ENCODE results near the gene CAB39L.

Gene CAB39L

GRCh38 chr13:49395878-49396380, 47.9 kb downstream of the CAB39L start:
- no peak for DNase-seq

- DNase-seq = no peak
Measured at GRCh38 chr13:49395451-49395865, 48.4 kb downstream of the CAB39L start.

- no peak for DNase-seq
Measured at GRCh38 chr13:49388091-49388635, 55.7 kb downstream of the CAB39L start.

- no peak for DNase-seq
Measured at GRCh38 chr13:49386664-49387063, 57.2 kb downstream of the CAB39L start.

GRCh38 chr13:49376121-49376520, 67.7 kb downstream of the CAB39L start:
- no peak for DNase-seq

GRCh38 chr13:49374585-49375290, 69.1 kb downstream of the CAB39L start:
- DNase-seq = no peak

- no peak for DNase-seq
Measured at GRCh38 chr13:49373716-49374115, 70.1 kb downstream of the CAB39L start.

- no peak for DNase-seq
Measured at GRCh38 chr13:49371943-49372613, 71.8 kb downstream of the CAB39L start.

GRCh38 chr13:49370371-49370770, 73.5 kb downstream of the CAB39L start:
- no peak for DNase-seq

GRCh38 chr13:49369866-49370265, 74.0 kb downstream of the CAB39L start:
- no peak for DNase-seq

GRCh38 chr13:49368688-49369087, 75.2 kb downstream of the CAB39L start:
- DNase-seq = no peak

GRCh38 chr13:49367640-49368422, 76.0 kb downstream of the CAB39L start:
- DNase-seq = no peak

GRCh38 chr13:49366841-49367240, 77.0 kb downstream of the CAB39L start:
- no peak for DNase-seq

- no peak for DNase-seq
Measured at GRCh38 chr13:49357694-49358093, 86.2 kb downstream of the CAB39L start.

GRCh38 chr13:49356223-49356622, 87.6 kb downstream of the CAB39L start:
- no peak for DNase-seq

- DNase-seq = no peak
Measured at GRCh38 chr13:49354719-49355118, 89.1 kb downstream of the CAB39L start.

GRCh38 chr13:49353908-49354307, 90.0 kb downstream of the CAB39L start:
- no peak for DNase-seq

- DNase-seq = no peak
Measured at GRCh38 chr13:49351871-49352270, 92.0 kb downstream of the CAB39L start.

GRCh38 chr13:49348751-49349150, 95.1 kb downstream of the CAB39L start:
- DNase-seq = no peak

GRCh38 chr13:49347650-49348385, 96.0 kb downstream of the CAB39L start:
- no peak for DNase-seq

- DNase-seq = no peak
Measured at GRCh38 chr13:49346460-49346859, 97.4 kb downstream of the CAB39L start.

- no peak for DNase-seq
Measured at GRCh38 chr13:49343731-49344130, 100.1 kb downstream of the CAB39L start.

GRCh38 chr13:49343255-49343654, 100.6 kb downstream of the CAB39L start:
- DNase-seq = no peak
